ENCODE measurements around the gene KDM2A.

Gene KDM2A

DNA sequence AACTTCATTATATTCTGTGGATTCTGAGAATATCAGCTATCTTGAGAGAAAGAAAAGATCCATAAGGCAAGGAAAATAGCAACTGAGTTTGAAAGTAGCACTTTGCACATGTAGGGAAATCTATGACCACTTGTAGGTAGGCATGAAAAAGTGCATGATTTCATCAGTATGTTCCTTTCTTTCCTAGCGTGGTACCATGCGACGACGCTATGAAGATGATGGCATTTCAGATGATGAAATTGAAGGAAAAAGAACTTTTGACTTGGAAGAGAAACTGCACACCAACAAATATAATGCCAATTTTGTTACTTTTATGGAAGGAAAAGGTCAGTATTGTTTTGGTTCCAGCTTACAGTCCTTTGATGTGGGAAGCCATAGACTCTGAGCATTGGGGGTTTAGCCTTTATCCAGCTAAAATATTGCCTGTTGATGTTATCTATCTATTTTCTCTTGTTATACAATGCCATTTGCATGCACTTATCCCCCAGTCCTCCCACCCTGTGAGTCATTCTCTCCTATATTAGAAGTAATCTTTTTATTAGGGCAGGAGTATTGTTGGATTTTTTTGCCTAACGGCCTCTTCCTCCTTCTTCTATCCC lies 60.9 kb downstream of the KDM2A start:
- TF ChIP-seq, protein P1, sequence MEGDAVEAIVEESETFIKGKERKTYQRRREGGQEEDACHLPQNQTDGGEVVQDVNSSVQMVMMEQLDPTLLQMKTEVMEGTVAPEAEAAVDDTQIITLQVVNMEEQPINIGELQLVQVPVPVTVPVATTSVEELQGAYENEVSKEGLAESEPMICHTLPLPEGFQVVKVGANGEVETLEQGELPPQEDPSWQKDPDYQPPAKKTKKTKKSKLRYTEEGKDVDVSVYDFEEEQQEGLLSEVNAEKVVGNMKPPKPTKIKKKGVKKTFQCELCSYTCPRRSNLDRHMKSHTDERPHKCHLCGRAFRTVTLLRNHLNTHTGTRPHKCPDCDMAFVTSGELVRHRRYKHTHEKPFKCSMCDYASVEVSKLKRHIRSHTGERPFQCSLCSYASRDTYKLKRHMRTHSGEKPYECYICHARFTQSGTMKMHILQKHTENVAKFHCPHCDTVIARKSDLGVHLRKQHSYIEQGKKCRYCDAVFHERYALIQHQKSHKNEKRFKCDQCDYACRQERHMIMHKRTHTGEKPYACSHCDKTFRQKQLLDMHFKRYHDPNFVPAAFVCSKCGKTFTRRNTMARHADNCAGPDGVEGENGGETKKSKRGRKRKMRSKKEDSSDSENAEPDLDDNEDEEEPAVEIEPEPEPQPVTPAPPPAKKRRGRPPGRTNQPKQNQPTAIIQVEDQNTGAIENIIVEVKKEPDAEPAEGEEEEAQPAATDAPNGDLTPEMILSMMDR (IDR thresholded peaks at IDR 0.05): no peak

GRCh38 chr11:67194096-67194495 lies 75.0 kb downstream of the KDM2A start:
- TF ChIP-seq, protein P1 (IDR thresholded peaks at IDR 0.05): no peak

- TF ChIP-seq, protein P1 (IDR thresholded peaks at IDR 0.05): no peak
Measured at GRCh38 chr11:67195971-67196456, 77.0 kb downstream of the KDM2A start.

DNA sequence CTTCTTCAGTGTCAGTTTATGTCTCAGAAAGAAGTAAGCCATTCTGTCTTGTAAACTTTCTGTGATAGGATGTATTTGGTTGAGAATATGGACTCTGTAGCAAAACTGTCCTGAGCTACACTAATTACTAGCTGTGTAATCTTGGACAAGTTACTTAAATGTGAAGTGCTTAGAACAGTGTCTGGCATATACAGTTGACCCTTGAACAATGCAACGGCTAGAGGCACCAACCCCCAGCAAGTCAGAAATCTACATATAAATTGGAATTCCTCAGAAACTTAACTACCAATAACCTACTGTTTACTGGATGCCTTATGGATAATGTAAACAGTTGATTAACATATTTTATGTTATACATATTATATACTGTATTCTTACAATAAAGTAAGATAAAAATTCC lies 78.5 kb downstream of the KDM2A start:
- TF ChIP-seq, protein P1 (IDR thresholded peaks at IDR 0.05): no peak

- TF ChIP-seq, protein P1 (IDR thresholded peaks at IDR 0.05): no peak
Measured at GRCh38 chr11:67199751-67200150, 80.7 kb downstream of the KDM2A start.

DNA sequence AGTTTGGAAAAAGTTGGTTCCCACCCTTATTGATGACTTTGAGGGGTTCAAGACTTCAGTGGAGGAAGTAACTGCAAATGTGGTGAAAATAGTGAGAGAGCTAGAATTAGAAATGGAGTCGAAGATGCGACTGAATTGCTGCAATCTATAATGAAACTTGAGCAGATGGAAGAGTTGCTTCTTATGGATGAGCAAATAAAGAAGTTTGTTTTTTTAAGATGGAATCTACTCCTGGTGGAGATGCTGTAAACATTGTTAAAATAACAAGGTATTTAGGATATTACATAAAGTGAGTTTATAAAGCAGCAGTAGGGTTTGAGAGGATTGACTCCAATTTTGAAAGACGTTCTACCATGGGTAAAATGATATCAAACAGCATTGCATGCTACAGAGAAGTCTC lies 83.0 kb downstream of the KDM2A start:
- TF ChIP-seq, protein P1 (IDR thresholded peaks at IDR 0.05): no peak

DNA sequence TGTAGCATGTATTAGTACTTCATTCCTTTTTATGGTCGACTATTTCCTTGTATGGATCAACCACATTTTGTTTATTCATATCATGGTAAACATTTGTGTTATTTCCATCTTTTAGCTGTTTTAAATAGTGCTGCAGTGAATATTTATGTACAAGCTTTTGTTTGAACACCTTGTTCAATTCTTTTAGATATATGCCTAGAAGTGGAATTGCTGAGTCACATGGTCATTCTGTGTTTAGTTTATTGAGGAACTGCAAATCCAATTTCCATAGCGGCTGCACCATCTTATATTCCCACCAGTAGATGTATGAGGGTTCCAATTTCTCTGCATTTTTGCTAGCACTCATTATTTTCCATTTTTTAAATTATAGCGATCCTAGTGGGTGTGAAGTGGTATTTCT lies 85.8 kb downstream of the KDM2A start:
- TF ChIP-seq, protein P1 (IDR thresholded peaks at IDR 0.05): no peak

Data from LNCAP (cell line).